Measurements from ENCODE around the gene SLC22A24.
"Not testable (repeated sequence)": the region's sequence is repeated elsewhere in the genome, so short reads cannot be mapped to it uniquely, and the experiment has no call there.

SLC22A24 gene

GRCh38 chr11:63144121-63144520 is at the start of gene SLC22A24:
SLC22A24 (minus strand) TSS chr11:63144221; CDS start chr11:63143779, 442 bp downstream.
- no peak for DNase-seq

- DNase-seq: no peak
Measured at GRCh38 chr11:63180536-63180935, 36.5 kb upstream of the SLC22A24 start.

- DNase-seq: no peak
Measured at GRCh38 chr11:63179432-63180041, 35.5 kb upstream of the SLC22A24 start.

GRCh38 chr11:63177872-63178271 is 33.9 kb upstream of the SLC22A24 start:
- DNase-seq: no peak

GRCh38 chr11:63165706-63166310 is 21.8 kb upstream of the SLC22A24 start:
- no peak for DNase-seq

GRCh38 chr11:63155794-63156193 is 11.8 kb upstream of the SLC22A24 start:
- no peak for DNase-seq

- no peak for DNase-seq
Measured at GRCh38 chr11:63146581-63146980, 2.6 kb upstream of the SLC22A24 start.

GRCh38 chr11:63142459-63142858 is 1.6 kb downstream of the SLC22A24 start:
- DNase-seq: no peak

- DNase-seq: no peak
Measured at GRCh38 chr11:63132985-63133775, 10.8 kb downstream of the SLC22A24 start.

- DNase-seq: no peak
Measured at GRCh38 chr11:63099555-63099954, 44.5 kb downstream of the SLC22A24 start.

GRCh38 chr11:63080682-63081081 is 63.3 kb downstream of the SLC22A24 start:
- no peak for DNase-seq

GRCh38 chr11:63046203-63046602 is 97.8 kb downstream of the SLC22A24 start:
- not testable (repeated sequence) for DNase-seq

GRCh38 chr11:63042596-63042995 is 101.4 kb downstream of the SLC22A24 start:
- no peak for DNase-seq

- no peak for DNase-seq
Measured at GRCh38 chr11:63032457-63032856, 111.6 kb downstream of the SLC22A24 start.
